ENCODE results near the gene PERCC1. TPM values are rescaled to one million over a fixed set of nuclear protein-coding genes. Genes with fewer than 3 reads are reported as not detected.

PERCC1 gene
- total RNA-seq, 1 donor from 2014 or later: not detected

- no peak for DNase-seq (ENCODE audit: low read depth in 2 of 2)
These were observed 18.4 kb downstream of the PERCC1 start for GRCh38 chr16:1449201-1449788.

- DNase-seq (ENCODE audit: low read depth in 2 of 2): no peak
These were observed 19.3 kb downstream of the PERCC1 start for GRCh38 chr16:1450218-1450617.

- no peak for DNase-seq (ENCODE audit: low read depth in 2 of 2)
These were observed 20.0 kb downstream of the PERCC1 start for GRCh38 chr16:1450841-1451240.

GRCh38 chr16:1451702-1452392, 21.0 kb downstream of the PERCC1 start:
- DNase-seq (ENCODE audit: low read depth in 2 of 2): no peak

GRCh38 chr16:1452530-1452929, 21.7 kb downstream of the PERCC1 start:
- no peak for DNase-seq (ENCODE audit: low read depth in 2 of 2)

- DNase-seq (ENCODE audit: low read depth in 2 of 2): no peak
These were observed 22.4 kb downstream of the PERCC1 start for GRCh38 chr16:1453316-1453715.

- DNase-seq (ENCODE audit: low read depth in 2 of 2): no peak
These were observed 23.7 kb downstream of the PERCC1 start for GRCh38 chr16:1454561-1454960.

GRCh38 chr16:1455190-1456171, 24.6 kb downstream of the PERCC1 start:
- no peak for DNase-seq (ENCODE audit: low read depth in 2 of 2)

GRCh38 chr16:1456951-1457350, 26.1 kb downstream of the PERCC1 start:
- no peak for DNase-seq (ENCODE audit: low read depth in 2 of 2)

GRCh38 chr16:1457489-1458245, 26.8 kb downstream of the PERCC1 start:
- DNase-seq (ENCODE audit: low read depth in 2 of 2): no peak

- no peak for DNase-seq (ENCODE audit: low read depth in 2 of 2)
These were observed 27.6 kb downstream of the PERCC1 start for GRCh38 chr16:1458336-1458976.

GRCh38 chr16:1458977-1459341, 28.1 kb downstream of the PERCC1 start:
- no peak for DNase-seq (ENCODE audit: low read depth in 2 of 2)

GRCh38 chr16:1459967-1460366, 29.1 kb downstream of the PERCC1 start:
- no peak for DNase-seq (ENCODE audit: low read depth in 2 of 2)

- no peak for DNase-seq (ENCODE audit: low read depth in 2 of 2)
These were observed 29.8 kb downstream of the PERCC1 start for GRCh38 chr16:1460602-1461138.

GRCh38 chr16:1461146-1461545, 30.3 kb downstream of the PERCC1 start:
- no peak for DNase-seq (ENCODE audit: low read depth in 2 of 2)

GRCh38 chr16:1464196-1464893, 33.5 kb downstream of the PERCC1 start:
- DNase-seq (ENCODE audit: low read depth in 2 of 2): no peak

GRCh38 chr16:1464894-1465566, 34.2 kb downstream of the PERCC1 start:
- DNase-seq (ENCODE audit: low read depth in 2 of 2): no peak

GRCh38 chr16:1465567-1465915, 34.7 kb downstream of the PERCC1 start:
- no peak for DNase-seq (ENCODE audit: low read depth in 2 of 2)

- no peak for DNase-seq (ENCODE audit: low read depth in 2 of 2)
These were observed 35.2 kb downstream of the PERCC1 start for GRCh38 chr16:1466054-1466453.

Data from dermis microvascular lymphatic vessel endothelial cell (primary cell).